ENCODE data around the gene MAP2K7.
"Not testable (repeated sequence)": the region's sequence is repeated elsewhere in the genome, so short reads cannot be mapped to it uniquely, and the experiment has no call there.

MAP2K7 gene

DNA sequence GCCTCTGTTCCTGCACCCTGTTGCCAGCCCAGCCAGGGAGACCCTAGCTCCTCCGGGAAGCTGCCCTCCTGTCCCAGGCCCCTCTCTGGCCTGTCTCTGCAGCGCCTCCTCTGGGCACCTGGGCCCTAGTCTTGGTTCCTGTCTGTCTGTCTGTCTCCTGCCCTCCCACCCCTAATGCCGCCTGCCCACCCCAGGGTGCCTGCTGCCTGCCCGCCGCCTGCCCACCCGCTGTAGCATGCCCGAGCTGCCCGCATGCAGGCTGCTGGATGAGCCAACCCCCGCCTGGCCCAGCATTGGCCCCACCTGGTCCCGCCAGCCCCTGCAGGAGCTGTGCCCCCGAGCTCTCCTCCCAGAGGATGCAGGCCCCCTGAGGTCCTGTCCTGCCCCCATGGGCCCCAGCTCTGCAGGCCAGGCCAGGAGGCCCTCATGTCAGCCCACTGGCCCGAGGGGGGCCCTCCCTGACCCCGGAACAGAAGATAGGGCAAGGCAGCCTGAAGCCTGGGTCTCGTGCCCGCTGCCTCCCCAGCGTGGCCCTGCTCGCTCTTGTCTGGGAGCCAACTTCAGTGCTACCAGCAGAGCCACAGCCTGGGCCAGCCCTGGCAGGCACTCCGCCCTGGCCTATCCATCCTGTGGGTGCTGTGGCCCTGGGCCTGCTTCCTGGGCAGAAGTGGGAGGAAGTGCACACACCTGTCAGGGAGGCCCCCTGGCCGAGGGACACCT, 5.2 kb downstream of the MAP2K7 start:
- DNase-seq: no peak

DNA sequence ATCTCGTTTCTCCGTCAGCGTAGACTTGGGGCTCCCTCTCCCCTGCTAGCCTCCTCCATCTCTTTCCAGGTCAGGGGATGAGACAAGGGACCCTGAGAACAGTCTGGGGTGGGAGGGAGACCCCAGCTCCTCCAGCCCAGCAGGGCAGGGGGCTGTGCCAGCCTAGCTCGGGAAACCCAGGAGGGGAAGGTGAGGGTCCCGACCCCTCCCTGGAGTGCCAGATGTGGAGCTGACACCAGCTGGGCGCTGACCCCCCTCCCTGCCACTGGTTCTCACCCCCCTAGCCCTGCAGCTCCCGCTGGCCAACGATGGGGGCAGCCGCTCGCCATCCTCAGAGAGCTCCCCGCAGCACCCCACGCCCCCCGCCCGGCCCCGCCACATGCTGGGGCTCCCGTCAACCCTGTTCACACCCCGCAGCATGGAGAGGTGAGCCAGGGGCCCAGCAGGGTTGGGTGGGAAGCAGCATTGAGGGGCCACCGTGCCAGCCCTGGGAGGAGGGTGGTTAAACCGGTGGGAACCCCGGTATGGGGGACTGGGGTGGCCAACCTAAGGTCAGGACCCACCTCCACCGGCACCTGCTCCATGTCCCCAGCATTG, 5.9 kb downstream of the MAP2K7 start:
- DNase-seq: no peak

DNA sequence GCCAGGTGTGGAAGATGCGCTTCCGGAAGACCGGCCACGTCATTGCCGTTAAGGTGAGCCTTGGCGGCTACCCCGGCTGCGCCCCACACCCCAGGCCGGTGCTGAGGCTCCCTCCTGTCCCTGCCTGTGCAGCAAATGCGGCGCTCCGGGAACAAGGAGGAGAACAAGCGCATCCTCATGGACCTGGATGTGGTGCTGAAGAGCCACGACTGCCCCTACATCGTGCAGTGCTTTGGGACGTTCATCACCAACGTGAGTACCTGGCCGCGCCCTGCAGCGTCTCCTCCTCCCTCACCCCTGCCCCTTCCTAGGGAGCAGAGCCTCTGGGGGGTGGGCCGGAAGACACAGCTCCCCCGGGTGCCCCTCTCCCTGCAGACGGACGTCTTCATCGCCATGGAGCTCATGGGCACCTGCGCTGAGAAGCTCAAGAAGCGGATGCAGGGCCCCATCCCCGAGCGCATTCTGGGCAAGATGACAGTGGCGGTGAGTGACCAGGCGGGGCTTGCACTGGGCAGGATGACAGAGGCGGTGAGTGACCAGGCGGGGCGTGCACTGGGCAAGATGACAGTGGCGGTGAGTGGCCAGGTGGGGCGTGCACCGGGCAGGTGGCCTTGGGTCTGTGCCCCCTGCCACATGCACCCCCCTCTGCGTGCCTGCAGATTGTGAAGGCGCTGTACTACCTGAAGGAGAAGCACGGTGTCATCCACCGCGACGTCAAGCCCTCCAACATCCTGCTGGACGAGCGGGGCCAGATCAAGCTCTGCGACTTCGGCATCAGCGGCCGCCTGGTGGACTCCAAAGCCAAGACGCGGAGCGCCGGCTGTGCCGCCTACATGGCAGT, 6.9 kb downstream of the MAP2K7 start:
- no peak for DNase-seq

DNA sequence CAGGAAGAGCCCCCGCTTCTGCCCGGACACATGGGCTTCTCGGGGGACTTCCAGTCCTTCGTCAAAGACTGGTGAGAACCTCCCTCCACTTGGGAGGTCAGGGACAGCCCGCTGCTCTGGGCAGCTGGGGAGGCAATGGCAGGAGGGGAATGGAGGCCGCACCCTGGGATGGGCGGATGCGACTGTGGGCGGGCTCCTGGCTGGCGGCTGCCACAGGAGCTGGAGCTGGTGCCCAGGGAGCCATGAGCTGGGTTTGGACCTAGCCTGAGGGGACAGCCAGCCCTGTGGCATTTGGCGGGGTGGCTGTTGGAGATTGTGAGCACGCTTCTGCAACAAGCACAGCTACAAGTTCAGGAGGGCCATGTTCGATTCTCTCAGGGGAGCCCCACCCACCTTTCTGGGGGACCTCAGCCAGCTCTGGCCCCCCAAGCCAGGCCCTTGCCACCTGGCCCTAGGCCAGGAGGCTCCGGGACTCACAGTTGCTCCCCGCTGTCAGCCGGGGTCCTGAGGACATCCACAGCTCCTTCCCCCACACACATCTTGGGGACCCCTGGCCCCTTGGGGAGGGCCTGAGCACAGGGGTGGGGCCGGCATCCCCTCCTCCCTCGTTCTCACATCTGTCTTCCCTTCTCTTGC, 7.9 kb downstream of the MAP2K7 start:
- DNase-seq: no peak

DNA sequence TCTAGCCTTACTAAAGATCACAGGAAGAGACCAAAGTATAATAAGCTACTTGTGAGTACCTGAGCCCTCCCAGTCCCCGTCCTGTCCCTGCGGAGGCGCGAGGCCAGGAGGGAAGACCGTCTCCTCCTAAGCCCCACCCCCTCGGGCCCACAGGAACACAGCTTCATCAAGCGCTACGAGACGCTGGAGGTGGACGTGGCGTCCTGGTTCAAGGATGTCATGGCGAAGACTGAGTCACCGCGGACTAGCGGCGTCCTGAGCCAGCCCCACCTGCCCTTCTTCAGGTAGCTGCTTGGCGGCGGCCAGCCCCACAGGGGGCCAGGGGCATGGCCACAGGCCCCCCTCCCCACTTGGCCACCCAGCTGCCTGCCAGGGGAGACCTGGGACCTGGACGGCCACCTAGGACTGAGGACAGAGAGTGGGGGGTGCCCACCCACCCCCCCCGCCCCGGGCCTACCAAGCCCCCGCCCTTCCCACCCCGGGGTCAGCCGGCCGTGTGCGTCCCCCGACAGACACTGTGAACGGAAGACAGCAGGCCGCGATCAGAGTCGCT, 8.5 kb downstream of the MAP2K7 start:
- no peak for DNase-seq

DNA sequence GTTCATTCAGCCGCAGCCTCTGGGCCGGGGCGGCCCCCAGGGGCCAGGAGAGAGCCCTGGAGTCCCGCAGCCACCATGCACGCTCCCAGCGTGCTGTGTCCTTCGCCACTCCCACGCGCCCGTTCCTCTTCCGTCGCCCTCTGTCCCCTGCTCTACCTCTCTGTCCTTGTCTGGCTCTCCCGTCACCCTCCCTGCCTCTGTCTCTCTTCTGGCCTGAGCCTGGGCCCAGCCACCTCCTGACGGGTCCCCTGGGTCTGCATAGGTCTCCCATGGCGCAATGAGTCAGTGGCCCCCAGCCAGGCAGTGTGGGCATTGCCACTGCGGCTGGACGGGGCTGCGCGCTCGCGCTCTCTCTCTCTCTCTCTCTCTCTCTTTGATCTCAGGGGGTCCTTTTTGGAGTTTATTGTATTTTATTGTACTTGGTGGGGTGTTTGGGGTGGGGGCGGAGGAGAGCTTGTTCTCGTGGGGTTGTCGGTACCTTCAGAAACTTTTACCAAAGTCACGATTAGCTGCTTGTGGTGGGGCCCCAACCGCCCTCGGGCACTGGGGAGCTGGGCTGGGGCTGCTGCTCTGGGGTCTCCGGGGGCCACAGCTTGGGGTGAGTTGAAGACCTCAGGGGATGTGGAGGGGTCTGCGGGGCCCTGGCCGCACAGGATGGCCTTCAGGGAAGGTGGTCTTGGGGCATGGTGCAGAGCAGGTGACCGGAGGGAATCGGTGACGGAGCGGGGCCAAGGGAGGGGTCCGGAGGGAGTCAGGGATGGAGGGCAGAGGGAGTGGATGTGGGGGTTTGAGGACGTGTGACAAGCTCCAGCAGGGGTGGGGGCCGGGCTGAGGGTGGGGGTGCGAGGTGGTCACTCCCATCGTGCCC, 9.3 kb downstream of the MAP2K7 start:
- DNase-seq: no peak

DNA sequence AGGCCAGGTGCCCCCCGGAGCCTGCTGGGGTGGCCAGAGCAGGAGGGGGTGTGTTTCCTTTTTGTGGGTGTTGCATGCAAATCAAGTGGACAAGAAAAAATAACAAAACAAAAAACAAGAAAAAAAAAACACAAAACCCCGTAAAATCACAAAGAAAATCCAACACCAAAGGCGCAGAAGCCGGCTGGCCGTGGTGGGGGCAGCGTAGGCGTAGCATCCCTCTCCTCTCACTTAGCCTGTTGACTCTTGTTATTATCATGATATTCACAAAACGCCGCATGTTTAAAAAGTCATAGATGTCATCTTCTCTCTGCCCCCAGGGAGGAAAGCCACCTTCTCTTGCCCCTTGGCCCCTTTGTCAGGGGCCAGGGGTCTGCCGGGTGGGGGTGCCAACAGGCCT, 10.0 kb downstream of the MAP2K7 start:
- DNase-seq: no peak

DNA sequence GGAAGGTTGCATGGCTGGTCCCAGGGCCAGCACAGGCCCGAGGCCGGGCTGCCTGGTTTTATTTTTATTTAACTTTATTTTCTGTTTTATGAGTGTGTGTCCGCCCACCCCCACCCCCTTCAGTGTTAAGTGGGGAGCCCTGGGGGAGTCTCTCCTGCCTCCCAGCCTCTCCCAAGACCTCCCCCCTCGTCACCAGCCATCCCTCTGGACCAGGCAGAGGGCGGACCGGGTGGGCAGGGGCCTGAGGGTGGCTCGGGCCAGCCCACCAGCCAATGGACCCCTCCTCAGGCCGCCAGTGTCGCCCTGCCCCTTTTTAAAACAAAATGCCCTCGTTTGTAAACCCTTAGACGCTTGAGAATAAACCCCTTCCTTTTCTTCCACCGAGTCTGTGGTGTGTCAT, 10.4 kb downstream of the MAP2K7 start:
- no peak for DNase-seq

DNA sequence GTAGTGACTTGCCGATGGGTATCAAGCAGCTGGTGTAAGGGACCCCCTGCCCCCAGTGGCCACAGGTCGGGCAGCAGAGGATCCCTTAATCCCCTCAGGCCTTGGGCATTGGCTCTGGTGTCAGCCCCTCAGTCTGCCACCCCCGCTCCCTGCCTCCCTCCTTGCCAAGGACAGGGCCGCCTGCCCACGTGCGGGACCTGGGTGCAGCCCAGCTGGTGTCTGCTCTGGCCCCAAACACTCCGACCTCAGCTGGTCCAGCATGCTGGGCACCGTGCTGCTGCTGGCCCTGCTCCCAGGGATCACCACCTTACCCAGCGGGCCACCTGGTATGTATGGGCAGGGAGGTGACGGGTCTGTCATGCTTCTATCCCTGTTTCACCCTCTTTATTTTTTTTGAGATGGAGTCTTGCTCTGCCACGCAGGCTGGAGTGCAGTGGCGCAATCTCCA, 10.9 kb downstream of the MAP2K7 start, which contains the start of gene TGFBR3L:
TSS of gene TGFBR3L (plus strand) at position 233 of the 448 bp plus-strand sequence.
- no peak for DNase-seq

DNA sequence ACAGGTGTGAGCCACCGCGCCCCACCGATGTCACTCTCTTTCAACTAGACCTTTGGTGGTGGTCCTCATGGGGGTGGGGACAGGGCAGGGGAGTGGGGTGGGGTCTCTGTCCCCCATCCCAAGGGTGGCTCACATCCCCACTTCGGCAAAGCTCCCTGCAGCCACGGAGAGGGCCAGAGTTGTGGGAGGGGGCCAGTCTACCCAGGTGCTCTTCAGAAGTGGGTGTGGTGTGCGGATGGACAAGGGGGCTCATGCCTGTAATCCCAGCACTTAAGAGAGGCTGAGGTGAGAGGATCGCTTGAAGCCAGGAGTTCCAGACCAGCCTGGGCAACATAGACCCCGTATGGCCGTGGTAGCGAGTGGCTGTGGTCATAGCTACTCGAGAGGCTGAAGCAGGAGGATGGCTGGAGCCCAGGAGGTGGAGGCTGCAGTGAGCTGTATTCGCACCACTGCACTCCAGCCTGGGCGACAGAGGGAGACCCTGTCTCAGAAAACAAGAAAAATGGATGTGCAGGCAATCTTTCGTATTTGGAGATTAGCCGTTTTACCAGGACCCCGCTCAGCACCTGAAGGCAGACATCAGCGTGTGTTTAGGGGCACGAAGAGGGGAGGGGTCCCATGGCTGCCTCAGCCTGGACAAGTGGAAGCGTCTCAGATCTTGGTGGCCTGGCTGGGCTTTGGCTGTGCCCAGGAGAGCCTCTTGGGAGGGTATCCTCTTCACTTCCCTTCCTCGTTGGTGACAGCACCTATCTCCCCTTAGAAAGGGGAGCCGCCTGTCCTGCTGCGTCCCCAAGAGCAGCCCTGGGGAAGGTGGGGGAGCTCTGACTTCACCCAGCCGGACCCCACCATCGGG, 11.8 kb downstream of the MAP2K7 start:
- DNase-seq: no peak

DNA sequence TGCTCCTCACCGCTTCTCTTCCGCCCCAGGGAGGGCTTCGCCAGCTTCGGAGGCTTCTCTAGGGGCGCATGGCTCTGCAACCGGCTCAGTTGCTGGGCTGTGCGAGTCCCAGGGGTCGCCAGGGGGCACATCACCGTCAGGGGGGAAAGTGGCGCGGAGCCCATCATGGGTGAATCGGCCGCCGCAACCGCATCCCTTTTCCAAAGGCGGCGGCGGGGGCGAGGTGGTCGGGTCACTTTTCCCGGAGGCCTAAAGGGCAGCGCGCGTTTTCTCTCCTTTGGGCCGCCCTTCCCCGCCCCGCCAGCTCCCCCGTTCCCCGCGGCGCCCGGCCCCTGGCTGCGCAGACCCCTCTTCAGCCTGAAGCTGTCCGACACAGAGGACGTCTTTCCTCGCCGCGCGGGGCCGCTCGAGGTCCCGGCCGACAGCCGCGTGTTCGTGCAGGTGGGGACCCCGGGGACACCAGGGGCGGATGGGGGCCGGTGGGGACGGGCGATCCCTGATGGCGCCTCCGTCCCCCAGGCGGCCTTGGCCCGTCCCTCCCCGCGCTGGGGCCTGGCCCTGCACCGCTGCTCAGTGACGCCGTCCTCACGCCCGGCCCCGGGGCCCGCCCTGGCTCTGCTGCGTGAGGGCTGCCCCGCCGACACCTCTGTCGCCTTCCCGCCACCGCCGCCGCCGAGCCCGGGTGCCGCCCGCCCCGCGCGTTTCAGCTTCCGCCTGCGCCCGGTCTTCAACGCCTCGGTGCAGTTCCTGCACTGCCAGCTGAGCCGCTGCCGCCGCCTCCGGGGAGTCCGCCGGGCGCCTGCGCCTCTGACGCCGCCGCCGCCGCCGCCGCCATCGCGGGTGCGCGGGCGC, 12.7 kb downstream of the MAP2K7 start:
- DNase-seq: no peak

DNA sequence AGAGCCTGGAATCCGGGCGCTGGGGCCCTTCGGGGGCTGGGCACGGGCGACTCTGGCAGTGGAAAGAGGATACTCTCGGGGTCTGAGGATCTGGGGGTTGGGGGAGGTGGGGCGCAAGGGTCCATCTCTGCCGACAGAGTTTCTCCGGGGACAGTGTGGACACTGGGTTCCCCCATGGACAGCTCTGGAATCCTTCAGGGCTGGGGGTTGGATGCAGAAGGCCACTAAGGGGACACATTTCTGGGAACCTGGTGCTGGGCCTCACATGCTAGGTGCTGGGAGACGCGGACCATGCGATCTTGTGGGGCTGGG, 13.2 kb downstream of the MAP2K7 start:
- DNase-seq: no peak

DNA sequence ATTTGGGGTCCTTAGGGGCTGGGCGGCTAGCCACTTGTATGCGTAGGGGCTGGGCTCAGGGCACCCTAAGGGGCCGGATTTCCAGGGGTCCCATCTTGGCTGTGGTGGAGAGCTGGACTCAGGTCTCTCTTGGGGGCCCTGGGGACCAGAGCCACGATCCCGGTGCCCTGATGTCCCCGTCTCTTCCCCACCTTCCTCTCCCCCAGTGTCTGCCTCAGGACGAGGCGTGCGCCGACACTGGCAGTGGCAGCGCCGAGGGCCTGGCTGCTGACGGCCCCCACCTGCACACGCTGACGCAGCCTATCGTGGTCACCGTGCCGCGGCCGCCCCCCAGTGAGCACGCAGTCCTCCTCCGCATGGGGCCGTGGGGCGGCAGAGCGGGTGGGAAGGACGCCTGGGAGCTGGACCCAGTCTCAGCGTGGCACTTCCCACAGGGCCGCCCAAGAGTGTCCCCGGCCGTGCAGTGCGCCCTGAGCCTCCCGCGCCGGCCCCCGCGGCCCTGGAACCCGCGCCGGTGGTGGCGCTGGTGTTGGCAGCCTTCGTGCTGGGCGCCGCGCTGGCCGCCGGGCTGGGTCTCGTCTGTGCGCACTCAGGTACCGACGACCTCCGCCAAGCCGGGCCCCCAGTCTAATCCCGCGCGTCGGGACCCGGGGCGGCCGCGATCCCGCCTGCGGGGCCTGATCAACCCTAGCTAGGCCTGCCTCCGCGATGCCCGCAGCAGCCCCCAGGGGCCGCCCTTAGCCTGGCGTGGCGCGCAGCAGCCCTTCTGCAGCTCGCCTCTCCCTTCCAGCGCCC, 13.8 kb downstream of the MAP2K7 start:
- DNase-seq: peak; percentile 12

DNA sequence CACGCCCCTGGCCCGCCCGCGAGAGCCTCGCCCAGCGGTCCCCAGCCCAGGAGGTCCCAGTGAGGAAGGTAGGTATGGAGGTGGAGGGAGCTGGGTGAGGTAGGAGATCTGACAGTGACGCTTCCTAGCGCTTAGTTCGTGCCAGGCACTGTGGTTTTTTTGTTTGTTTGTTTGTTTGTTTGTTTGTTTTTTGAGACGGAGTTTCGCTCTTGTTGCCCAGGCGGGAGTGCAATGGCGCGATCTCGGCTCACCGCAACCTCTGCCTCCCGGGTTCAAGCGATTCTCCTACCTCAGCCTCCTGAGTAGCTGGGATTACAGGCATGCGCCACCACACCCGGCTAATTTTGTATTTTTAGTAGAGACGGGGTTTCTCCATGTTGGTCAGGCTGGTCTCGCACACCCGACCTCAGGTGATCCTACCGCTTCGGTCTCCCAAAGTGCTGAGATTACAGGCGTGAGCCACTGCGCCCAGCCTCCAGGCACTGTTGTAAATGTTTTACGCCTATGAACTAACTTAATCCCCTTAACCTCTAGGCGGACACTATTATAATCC, 14.5 kb downstream of the MAP2K7 start:
- DNase-seq: not testable (repeated sequence)

DNA sequence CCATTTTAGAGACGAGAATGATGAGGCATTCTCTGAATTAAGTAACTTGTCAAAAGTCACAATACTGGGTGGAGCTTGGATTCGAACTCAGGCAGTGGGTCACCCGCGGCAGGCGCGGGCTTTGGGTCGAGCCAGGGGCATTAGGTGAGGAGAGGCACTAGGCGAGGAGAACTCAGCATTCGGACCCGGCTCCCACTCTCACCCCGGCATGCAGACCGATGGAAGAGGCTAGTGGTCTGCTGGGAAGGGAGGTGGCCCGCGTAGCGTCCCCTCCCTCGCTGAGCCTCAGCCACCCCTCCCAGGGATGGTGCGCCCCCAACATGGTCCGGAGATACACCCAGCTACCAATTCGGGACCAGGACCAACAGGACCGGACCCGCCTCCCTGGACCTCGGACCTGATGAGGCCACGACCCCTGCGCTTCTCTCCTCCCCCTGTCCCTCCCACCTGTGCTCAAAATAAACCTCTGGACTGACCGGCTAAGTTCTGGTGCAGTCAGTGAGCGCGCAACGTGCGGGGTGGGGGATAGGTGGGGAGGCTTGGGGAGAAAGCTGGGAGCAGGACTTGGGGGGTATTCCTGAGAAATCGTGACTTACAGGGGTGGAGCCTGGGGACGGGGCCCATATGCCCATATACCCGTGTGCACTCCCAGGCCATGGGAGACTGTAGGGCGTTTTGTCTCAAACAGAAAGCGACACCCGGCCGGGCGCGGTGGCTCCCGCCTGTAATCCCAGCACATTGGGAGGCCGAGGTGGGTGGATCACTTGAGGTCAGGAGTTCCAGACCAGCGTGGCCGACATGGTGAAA, 15.1 kb downstream of the MAP2K7 start:
- DNase-seq: no peak

DNA sequence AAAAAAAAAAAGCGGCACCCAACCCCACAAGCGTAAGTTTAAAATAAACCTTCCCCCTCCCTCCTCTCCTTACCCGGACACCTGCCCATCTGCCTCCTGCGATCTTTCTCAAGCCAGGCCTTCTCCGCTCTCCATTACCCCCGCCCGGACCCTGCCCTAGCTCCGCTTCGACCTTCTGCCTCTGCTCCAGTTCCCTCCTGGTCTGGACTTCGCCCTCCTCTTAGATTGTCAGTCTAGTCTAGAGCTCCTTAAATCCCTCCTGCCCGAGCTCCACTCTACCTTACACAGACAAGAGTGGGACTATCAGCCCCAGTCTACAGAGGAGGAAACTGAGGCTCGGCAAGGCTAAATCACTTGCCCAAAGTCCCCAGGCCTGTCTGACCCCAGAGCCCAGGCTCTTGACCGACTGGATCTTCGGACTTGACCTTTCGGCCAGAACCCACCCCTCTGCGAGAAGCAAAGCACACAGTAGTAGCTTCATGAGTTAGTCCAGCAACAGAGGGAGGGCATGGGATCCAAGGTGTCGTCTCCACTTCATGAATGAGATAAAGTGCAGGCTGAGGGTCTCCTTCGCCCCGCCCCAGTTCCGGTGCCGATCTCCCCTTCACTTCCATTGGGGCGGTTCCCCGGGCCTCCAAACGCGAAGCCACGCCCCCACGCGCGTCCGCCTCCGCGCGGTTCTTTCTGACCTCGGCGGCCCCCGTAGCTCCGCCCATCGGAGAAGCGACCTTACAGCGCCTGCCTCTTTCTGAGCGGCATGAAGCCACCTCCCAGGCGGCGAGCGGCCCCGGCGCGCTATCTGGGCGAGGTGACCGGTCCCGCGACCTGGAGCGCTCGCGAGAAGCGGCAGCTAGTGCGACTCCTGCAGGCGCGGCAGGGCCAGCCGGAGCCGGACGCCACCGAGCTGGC, 16.2 kb downstream of the MAP2K7 start, which contains the start of gene SNAPC2:
TSS of gene SNAPC2 (plus strand) at position 729 of the 909 bp plus-strand sequence. CDS start at position 758, 29 bp downstream.
- DNase-seq: peak; percentile 93
